CD4-positive, alpha-beta T cell treated with Interleukin-21 for 1 hour (primary cell): ENCODE results near the gene NR3C2.

ENCODE experiments used
- DNase-seq: peaks from one replicate; pipeline ENCODE4 v3.0.0-alpha.2; 2020

Gene NR3C2

GRCh38 chr4:148255344-148255720 lies 186.9 kb downstream of the NR3C2 start:
- no peak for DNase-seq

- no peak for DNase-seq
Observed at GRCh38 chr4:148254621-148255343, 187.4 kb downstream of the NR3C2 start.

GRCh38 chr4:148253768-148254167 lies 188.4 kb downstream of the NR3C2 start:
- no peak for DNase-seq

- DNase-seq: no peak
Observed at GRCh38 chr4:148248824-148249223, 193.4 kb downstream of the NR3C2 start.

GRCh38 chr4:148245015-148245414 lies 197.2 kb downstream of the NR3C2 start:
- no peak for DNase-seq

- no peak for DNase-seq
Observed at GRCh38 chr4:148243837-148244236, 198.4 kb downstream of the NR3C2 start.

GRCh38 chr4:148240241-148240640 lies 202.0 kb downstream of the NR3C2 start:
- no peak for DNase-seq

GRCh38 chr4:148239494-148239985 lies 202.7 kb downstream of the NR3C2 start:
- no peak for DNase-seq

- DNase-seq: no peak
Observed at GRCh38 chr4:148238811-148239493, 203.3 kb downstream of the NR3C2 start.

- DNase-seq: no peak
Observed at GRCh38 chr4:148238086-148238485, 204.1 kb downstream of the NR3C2 start.

- DNase-seq: no peak
Observed at GRCh38 chr4:148235809-148236208, 206.4 kb downstream of the NR3C2 start.

- DNase-seq: no peak
Observed at GRCh38 chr4:148229798-148230197, 212.4 kb downstream of the NR3C2 start.

GRCh38 chr4:148229028-148229427 lies 213.2 kb downstream of the NR3C2 start:
- no peak for DNase-seq

- DNase-seq: no peak
Observed at GRCh38 chr4:148227147-148227546, 215.1 kb downstream of the NR3C2 start.

GRCh38 chr4:148226341-148226740 lies 215.9 kb downstream of the NR3C2 start:
- no peak for DNase-seq

- no peak for DNase-seq
Observed at GRCh38 chr4:148225639-148226038, 216.6 kb downstream of the NR3C2 start.

- DNase-seq: no peak
Observed at GRCh38 chr4:148224476-148224875, 217.7 kb downstream of the NR3C2 start.

GRCh38 chr4:148222991-148223660 lies 219.1 kb downstream of the NR3C2 start:
- DNase-seq: no peak

- peak; percentile 53 for DNase-seq
Observed at GRCh38 chr4:148216866-148217814, 225.1 kb downstream of the NR3C2 start.

GRCh38 chr4:148216321-148216720 lies 225.9 kb downstream of the NR3C2 start:
- no peak for DNase-seq

GRCh38 chr4:148215202-148215601 lies 227.0 kb downstream of the NR3C2 start:
- no peak for DNase-seq

- no peak for DNase-seq
Observed at GRCh38 chr4:148214529-148215166, 227.6 kb downstream of the NR3C2 start.
